Measurements from ENCODE around the gene APAF1. TPM values are rescaled to one million over a fixed set of nuclear protein-coding genes. Genes with fewer than 3 reads are reported as not detected.

APAF1 gene
- polyA plus RNA-seq, 1 experiment, result 6.0 TPM

DNA sequence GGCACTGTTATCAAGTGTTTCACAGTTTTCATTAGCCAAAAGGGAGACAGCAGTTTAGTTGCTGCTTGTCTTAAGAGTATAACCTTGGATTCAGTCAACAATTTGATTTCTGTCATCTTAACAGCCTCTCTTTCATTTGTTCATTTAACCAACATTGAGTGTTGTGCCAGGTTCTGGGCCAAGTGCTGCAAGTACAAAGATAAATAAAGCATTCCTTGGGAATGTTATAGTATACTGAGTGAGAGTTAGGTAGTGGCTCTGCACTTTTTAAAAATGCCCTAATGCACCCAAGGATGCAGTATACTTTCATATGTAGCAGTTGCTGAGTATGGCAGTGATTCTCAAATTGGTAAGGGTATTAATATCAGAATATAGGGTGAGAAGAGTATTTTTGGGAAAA is 15.4 kb downstream of the APAF1 start:
- no peak for TF ChIP-seq CTCF (IDR thresholded peaks at IDR 0.05; ENCODE audit: insufficient read depth, low read depth, low read length)
- Histone ChIP-seq H3K4me3 (ENCODE audit: low read depth, low read length) (no peak overlapping the region), H3K27me3 (ENCODE audit: control insufficient read depth, insufficient read depth, low read length) (no peaks in the 10 kb centered on the region), H3K36me3 (ENCODE audit: control insufficient read depth, insufficient read depth, low read length) (peaks cover 8% of the 10 kb centered on the region)
- ChIA-PET POLR2A (no interaction called here), CTCF (no interaction called here)
- DNase-seq (ENCODE audit: low read depth), result no peak

DNA sequence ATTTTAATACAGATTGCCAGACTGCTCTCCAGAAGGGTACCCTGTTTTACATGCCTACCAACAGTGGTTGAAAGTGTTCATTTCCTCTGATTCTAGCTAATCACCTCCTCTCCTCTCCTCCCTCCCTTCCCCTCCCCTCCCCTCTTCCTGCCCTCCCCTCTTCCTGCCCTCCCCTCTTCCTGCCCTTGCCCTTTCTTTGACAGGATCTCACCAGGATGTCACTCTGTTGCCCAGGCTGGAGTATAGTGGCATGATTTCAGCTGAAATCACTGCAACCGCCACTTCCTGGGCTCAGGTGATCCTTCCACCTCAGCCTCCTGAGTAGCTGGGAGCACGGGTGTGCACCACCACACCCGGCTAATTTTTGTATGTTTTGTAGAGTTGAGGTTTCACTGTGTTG is 24.7 kb downstream of the APAF1 start:
- Histone ChIP-seq H3K36me3 (ENCODE audit: control insufficient read depth, insufficient read depth, low read length) (peaks cover 3% of the 10 kb centered on the region), H3K4me3 (ENCODE audit: low read depth, low read length) (no peak overlapping the region), H3K27me3 (ENCODE audit: control insufficient read depth, insufficient read depth, low read length) (no peaks in the 10 kb centered on the region)
- ChIA-PET POLR2A (no interaction called here), CTCF (interaction anchor here (1.2 kb wide), 1 partner anchor 10 kb away, joined by 3 read pairs; no protein-coding TSS in a partner anchor)
- DNase-seq (ENCODE audit: low read depth), result no peak
- TF ChIP-seq CTCF (IDR thresholded peaks at IDR 0.05; ENCODE audit: insufficient read depth, low read depth, low read length), result no peak

DNA sequence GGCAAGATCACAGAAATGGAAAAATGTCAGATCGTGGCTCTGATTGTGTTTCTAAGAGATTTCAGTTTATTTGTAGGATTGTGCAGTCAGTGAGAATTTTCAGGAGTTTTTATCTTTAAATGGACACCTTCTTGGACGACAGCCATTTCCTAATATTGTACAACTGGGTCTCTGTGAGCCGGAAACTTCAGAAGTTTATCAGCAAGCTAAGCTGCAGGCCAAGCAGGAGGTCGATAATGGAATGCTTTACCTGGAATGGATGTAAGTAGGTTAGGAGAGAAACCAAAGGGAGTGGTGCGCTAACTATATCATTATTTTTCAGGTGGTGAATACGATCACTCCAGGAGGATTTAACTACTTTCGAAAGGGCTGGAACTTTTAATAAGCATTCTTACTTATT is 26.4 kb downstream of the APAF1 start:
- Histone ChIP-seq H3K27me3 (ENCODE audit: control insufficient read depth, insufficient read depth, low read length) (no peaks in the 10 kb centered on the region), H3K4me3 (ENCODE audit: low read depth, low read length) (no peak overlapping the region), H3K36me3 (ENCODE audit: control insufficient read depth, insufficient read depth, low read length) (peaks cover 2% of the 10 kb centered on the region; the same call in 1 of the 2 replicates)
- ChIA-PET CTCF (no interaction called here), POLR2A (interaction anchor here (0.6 kb wide), 1 partner anchor 17 kb away, joined by 3 read pairs; no protein-coding TSS in a partner anchor)
- DNase-seq (ENCODE audit: low read depth), result no peak
- no peak for TF ChIP-seq CTCF (IDR thresholded peaks at IDR 0.05; ENCODE audit: insufficient read depth, low read depth, low read length)

DNA sequence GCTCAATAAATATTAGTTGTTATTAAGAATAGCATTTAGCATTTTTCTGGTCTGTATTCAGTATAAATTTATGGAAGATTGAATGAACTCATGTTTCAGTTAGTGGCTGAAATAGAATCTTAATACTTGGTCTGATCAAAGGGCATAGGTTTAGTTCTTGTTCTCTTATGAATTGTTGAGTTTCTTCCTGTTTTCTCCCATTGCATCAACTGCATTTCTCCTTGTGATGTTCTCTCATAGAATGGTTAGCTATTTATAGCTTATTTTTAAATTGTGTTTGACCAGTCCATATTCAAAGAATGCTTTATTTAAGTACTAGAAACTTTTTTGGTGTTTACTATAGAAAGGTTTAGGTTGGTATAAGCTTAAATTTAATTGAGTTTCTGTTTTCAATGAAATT is 29.8 kb downstream of the APAF1 start:
- TF ChIP-seq CTCF (IDR thresholded peaks at IDR 0.05; ENCODE audit: insufficient read depth, low read depth, low read length), result no peak
- Histone ChIP-seq H3K27me3 (ENCODE audit: control insufficient read depth, insufficient read depth, low read length) (no peaks in the 10 kb centered on the region), H3K36me3 (ENCODE audit: control insufficient read depth, insufficient read depth, low read length) (peaks cover 6% of the 10 kb centered on the region), H3K4me3 (ENCODE audit: low read depth, low read length) (no peak overlapping the region)
- POLR2A ChIA-PET, result interaction anchor here (0.7 kb wide), 1 partner anchor 48 kb away, joined by 3 read pairs; no protein-coding TSS in a partner anchor
- CTCF ChIA-PET, result no interaction called here
- no peak for DNase-seq (ENCODE audit: low read depth)

DNA sequence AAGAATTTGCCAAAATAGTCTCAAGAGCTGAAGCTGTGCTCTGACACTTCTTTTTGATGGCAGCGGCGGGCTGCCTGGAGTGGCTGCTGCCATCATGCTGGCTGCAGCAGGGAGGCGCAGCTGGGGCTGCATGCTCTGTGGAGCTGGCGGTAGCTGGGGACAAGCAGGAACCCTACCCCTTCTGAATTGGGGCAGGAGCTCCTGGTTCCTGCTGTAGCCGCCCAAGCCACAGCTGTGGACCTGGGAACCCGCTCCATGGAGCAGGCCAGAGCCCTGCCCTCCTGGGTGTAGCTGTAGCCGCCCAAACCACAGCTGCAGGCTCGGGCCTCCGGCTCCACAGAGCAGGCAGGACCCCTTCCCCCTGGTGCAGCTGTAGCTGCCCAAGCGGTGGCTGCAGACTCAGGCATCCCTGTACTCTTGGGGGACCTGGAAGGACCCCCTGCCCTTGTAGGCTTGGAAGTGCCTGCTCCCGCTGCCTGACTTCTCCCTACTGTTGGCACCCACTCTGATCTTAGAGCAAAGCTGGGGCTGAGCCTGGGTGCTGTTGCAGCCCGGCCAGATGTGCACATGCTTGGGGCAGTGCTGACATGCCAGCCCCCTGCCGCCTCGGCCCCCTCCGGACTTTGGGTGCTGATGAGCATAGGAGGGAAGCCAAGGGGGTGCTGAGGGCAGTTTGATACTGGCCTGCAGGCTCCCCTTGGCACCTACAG is 33.3 kb downstream of the APAF1 start:
- TF ChIP-seq CTCF (IDR thresholded peaks at IDR 0.05; ENCODE audit: insufficient read depth, low read depth, low read length), result no peak
- peaks cover 9% of the 10 kb centered on the region for H3K36me3 ChIP-seq (ENCODE audit: control insufficient read depth, insufficient read depth, low read length)
- CTCF ChIA-PET, result interaction anchor here (1.4 kb wide), 1 partner anchor 21 kb away, joined by 4 read pairs; no protein-coding TSS in a partner anchor

More for the DNA sequence above, 33.3 kb downstream of the APAF1 start:
- Histone ChIP-seq H3K27me3 (ENCODE audit: control insufficient read depth, insufficient read depth, low read length) (no peaks in the 10 kb centered on the region), H3K4me3 (ENCODE audit: low read depth, low read length) (no peak overlapping the region)
- DNase-seq (ENCODE audit: low read depth), result no peak
- POLR2A ChIA-PET, result no interaction called here
